HepG2 (cell line): ENCODE data around the gene CPSF4. TPM values are rescaled to one million over a fixed set of nuclear protein-coding genes. Genes with fewer than 3 reads are reported as not detected.

ENCODE experiments used
- AGO1 ChIP-seq: fragments of 200-400 bp; formaldehyde crosslinking; IDR thresholded peaks from 2 replicates; pipeline ENCODE4 v1.6.1; 2017; ENCODE audit warnings: mild to moderate bottlenecking, low read depth, low read length, moderate library complexity; ENCODE audit not compliant: poor library complexity, severe bottlenecking
- GLI4 ChIP-seq: sonication (generic); formaldehyde crosslinking; IDR thresholded peaks from 2 replicates; pipeline ENCODE4 v1.5.1; 2020; ENCODE audit warnings: missing genetic modification reagents, mild to moderate bottlenecking, moderate library complexity, borderline replicate concordance
- HNRNPH1 ChIP-seq: fragments of 200-400 bp; formaldehyde crosslinking; optimal IDR thresholded peaks from 2 replicates; pipeline ENCODE3; 2017; ENCODE audit warnings: mild to moderate bottlenecking, low read depth, low read length
- ISL2 ChIP-seq: sonication (generic); formaldehyde crosslinking; IDR thresholded peaks from 2 replicates; pipeline ENCODE4 v1.5.0; 2020; ENCODE audit warnings: missing genetic modification reagents
- JARID2 ChIP-seq: sonication (generic); formaldehyde crosslinking; IDR thresholded peaks from 2 replicates; pipeline ENCODE4 v1.8.1; 2023; ENCODE audit warnings: missing genetic modification reagents, inconsistent platforms; ENCODE audit not compliant: insufficient replicate concordance
- JDP2 ChIP-seq: sonication (generic); formaldehyde crosslinking; IDR thresholded peaks from 2 replicates; pipeline ENCODE4 v1.8.1; 2022; ENCODE audit warnings: missing genetic modification reagents, borderline replicate concordance
- KDM1A ChIP-seq: IDR thresholded peaks from 2 replicates; pipeline ENCODE4 v1.6.1; 2016; ENCODE audit warnings: missing compliant biosample characterization
- NFKB2 ChIP-seq: sonication (generic); formaldehyde crosslinking; IDR thresholded peaks from 2 replicates; pipeline ENCODE4 v1.4.0; 2020; ENCODE audit warnings: missing genetic modification reagents, borderline replicate concordance
- POLR2G ChIP-seq: fragments of 200-400 bp; formaldehyde crosslinking; IDR thresholded peaks from 2 replicates; pipeline ENCODE4 v1.6.1; 2018; ENCODE audit warnings: mild to moderate bottlenecking, low read depth, low read length, moderate library complexity
- RBFOX2 ChIP-seq: fragments of 200-400 bp; formaldehyde crosslinking; IDR thresholded peaks from 2 replicates; pipeline ENCODE4 v1.6.1; 2017; ENCODE audit warnings: low read depth, mild to moderate bottlenecking, low read length
- RFX3 ChIP-seq: IDR thresholded peaks from 2 replicates; pipeline ENCODE4 v1.6.1; 2016; ENCODE audit warnings: missing biosample characterization, missing genetic modification reagents
- TRIM24 ChIP-seq: sonication (generic); formaldehyde crosslinking; IDR thresholded peaks from 2 replicates; pipeline ENCODE4 v1.8.0; 2022; ENCODE audit warnings: mild to moderate bottlenecking, missing genetic modification reagents
- ZNF232 ChIP-seq: sonication (generic); formaldehyde crosslinking; IDR thresholded peaks from 2 replicates; pipeline ENCODE4 v1.4.0; 2020; ENCODE audit warnings: missing genetic modification reagents, borderline replicate concordance
- ZNF253 ChIP-seq: sonication (generic); formaldehyde crosslinking; IDR thresholded peaks from 2 replicates; pipeline ENCODE4 v1.8.0; 2022; ENCODE audit warnings: mild to moderate bottlenecking, missing genetic modification reagents, borderline replicate concordance
- ZNF629 ChIP-seq: sonication (generic); formaldehyde crosslinking; conservative IDR thresholded peaks from 2 replicates; pipeline ENCODE4 v1.5.0; 2020; ENCODE audit warnings: missing genetic modification reagents
- ZNF670 ChIP-seq: sonication (generic); formaldehyde crosslinking; IDR thresholded peaks from 2 replicates; pipeline ENCODE4 v1.8.0; 2022; ENCODE audit warnings: mild to moderate bottlenecking, missing genetic modification reagents, borderline replicate concordance
- ZNF674 ChIP-seq: sonication (generic); formaldehyde crosslinking; IDR thresholded peaks from 2 replicates; pipeline ENCODE4 v1.5.0; 2020; ENCODE audit warnings: low read depth, mild to moderate bottlenecking, missing genetic modification reagents
- ZNF747 ChIP-seq: sonication (generic); formaldehyde crosslinking; IDR thresholded peaks from 2 replicates; pipeline ENCODE4 v1.8.1; 2023; ENCODE audit warnings: missing genetic modification reagents, mild to moderate bottlenecking, borderline replicate concordance
- polyA plus RNA-seq, 8 experiments: library from polyadenylated mRNA; depleted of rRNA in 3 of 8; stranded (reverse) in 7 of 8; unstranded in 1 of 8; fragments of >200 nt; fragmentation: Illumina TruSeq in 4 of 8; extraction: Trizol in 4 of 8; gene quantifications; 2 replicates each; pipeline versions ENCODE4 v1.2.1 to v1.2.3, GENCODE V29; 2011 to 2016; ENCODE audit warnings: low read depth in 4 of 8, missing spikeins in 1 of 8, mixed read lengths in 1 of 8; ENCODE audit not compliant: insufficient read depth in 1 of 8
- total RNA-seq, 5 experiments: library from RNA; depleted of rRNA; stranded (reverse); fragments of >200 nt; fragmentation: Illumina TruSeq; extraction: Trizol; gene quantifications; 2 replicates each; pipeline ENCODE4 v1.2.3, GENCODE V29; 2016; ENCODE audit warnings: low read depth in 1 of 5
- TF ChIP-seq, protein P1 (sequence below): sonication (generic); formaldehyde crosslinking; IDR thresholded peaks from 2 replicates; pipeline ENCODE4 v1.5.0; 2020; ENCODE audit warnings: mild to moderate bottlenecking, missing genetic modification reagents, moderate library complexity
- TF ChIP-seq, protein P2 (sequence below): sonication (generic); formaldehyde crosslinking; IDR thresholded peaks from 2 replicates; pipeline ENCODE4 v1.8.0; 2022; ENCODE audit warnings: missing genetic modification reagents, mild to moderate bottlenecking, inconsistent platforms, borderline replicate concordance
- TF ChIP-seq, protein P3 (sequence below): sonication (generic); formaldehyde crosslinking; IDR thresholded peaks from 2 replicates; pipeline ENCODE4 v1.5.1; 2020; ENCODE audit warnings: mild to moderate bottlenecking, moderate library complexity, missing genetic modification reagents
- TF ChIP-seq, protein P4 (sequence below): sonication (generic); formaldehyde crosslinking; IDR thresholded peaks from 2 replicates; pipeline ENCODE4 v1.4.0; 2020; ENCODE audit warnings: missing genetic modification reagents

The CPSF4 gene
- total and polyA plus RNA-seq, 2 of the 13 experiments (the other 11 are each of a cell fraction or from before 2014, with no cell fraction given), result 34.1 to 49.6 TPM

DNA sequence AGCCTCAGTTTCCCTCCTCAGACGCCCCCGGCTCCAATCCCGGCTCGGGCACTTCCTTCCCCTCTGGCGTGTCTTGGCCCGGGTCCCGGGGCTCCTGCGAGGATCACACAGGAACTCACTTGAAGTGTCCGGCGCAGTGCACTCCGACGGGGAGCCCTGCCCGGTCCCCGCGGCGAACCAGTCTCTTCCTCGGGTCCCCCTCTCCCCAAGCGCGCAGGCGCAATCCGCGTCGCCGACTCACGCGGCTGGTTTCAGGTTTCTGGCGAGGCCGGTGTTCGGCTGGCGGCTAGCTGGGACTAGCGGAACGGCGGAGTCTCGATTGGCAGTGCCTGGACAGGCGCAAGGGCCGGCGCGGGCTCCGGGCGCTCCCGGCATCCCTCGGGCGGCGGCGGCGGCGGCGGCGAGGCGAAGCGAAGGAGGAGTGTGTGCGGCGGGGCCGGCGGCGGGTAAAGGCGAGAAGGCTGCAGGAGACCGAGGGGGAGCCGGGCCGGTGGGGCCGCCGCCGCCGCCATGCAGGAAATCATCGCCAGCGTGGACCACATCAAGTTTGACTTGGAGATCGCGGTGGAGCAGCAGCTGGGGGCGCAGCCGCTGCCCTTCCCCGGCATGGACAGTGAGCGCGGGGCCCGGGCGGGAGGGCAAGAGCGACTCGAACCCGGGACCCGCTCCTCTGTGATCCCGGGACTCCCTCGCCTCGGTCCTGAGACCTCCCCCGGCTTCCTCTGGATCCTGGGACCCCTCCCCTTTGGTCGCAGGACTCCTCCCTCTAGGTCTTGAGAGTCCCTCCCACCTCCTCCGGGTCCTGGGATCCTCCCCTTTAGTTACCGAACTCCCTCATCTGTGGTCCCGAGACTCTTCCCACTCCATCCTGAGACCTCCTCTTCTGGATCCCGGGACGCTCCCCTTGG, at the start of gene CPSF4, which contains the start of gene PTCD1 (continued):
- TF ChIP-seq NFKB2 (CRISPR knock-in tag) (peak; percentile 73; the same call in 1 of the 2 replicates), GLI4 (CRISPR knock-in tag) (0 out of 2 replicates have a peak, but pooled peaks have one; percentile 31), ZNF629 (no peak), RFX3 (CRISPR knock-in tag) (no peak), POLR2G (peak; percentile 89), ZNF232 (CRISPR knock-in tag) (no peak), KDM1A (CRISPR knock-in tag) (no peak), AGO1 (peak; percentile 83), ISL2 (CRISPR knock-in tag) (no peak), JARID2 (no peak), RBFOX2 (peak; percentile 91), ZNF670 (CRISPR knock-in tag) (no peak; the same call in 1 of the 2 replicates), JDP2 (CRISPR knock-in tag) (no peak), ZNF674 (CRISPR knock-in tag) (0 out of 2 replicates have a peak, but pooled peaks have one; percentile 62), HNRNPH1 (no peak), TRIM24 (CRISPR knock-in tag) (no peak), ZNF747 (CRISPR knock-in tag) (peak; percentile 85; the same call in 1 of the 2 replicates), ZNF253 (CRISPR knock-in tag) (no peak)
- TF ChIP-seq, protein P1, sequence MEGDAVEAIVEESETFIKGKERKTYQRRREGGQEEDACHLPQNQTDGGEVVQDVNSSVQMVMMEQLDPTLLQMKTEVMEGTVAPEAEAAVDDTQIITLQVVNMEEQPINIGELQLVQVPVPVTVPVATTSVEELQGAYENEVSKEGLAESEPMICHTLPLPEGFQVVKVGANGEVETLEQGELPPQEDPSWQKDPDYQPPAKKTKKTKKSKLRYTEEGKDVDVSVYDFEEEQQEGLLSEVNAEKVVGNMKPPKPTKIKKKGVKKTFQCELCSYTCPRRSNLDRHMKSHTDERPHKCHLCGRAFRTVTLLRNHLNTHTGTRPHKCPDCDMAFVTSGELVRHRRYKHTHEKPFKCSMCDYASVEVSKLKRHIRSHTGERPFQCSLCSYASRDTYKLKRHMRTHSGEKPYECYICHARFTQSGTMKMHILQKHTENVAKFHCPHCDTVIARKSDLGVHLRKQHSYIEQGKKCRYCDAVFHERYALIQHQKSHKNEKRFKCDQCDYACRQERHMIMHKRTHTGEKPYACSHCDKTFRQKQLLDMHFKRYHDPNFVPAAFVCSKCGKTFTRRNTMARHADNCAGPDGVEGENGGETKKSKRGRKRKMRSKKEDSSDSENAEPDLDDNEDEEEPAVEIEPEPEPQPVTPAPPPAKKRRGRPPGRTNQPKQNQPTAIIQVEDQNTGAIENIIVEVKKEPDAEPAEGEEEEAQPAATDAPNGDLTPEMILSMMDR (CRISPR knock-in tag), result no peak; the same call in 1 of the 2 replicates
- TF ChIP-seq, protein P2, sequence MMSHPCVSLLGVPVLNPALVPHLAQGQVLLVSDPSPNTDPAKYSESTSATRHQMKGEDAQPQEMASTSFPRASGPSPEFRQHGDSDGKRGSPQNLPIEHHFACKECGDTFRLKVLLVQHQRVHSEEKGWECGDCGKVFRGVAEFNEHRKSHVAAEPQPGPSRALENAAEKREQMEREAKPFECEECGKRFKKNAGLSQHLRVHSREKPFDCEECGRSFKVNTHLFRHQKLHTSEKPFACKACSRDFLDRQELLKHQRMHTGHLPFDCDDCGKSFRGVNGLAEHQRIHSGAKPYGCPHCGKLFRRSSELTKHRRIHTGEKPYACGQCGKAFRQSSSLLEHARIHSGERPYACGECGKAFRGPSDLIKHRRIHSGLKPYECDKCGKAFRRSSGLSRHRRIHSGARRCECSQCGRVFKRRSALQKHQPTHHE, result no peak
- TF ChIP-seq, protein P3, sequence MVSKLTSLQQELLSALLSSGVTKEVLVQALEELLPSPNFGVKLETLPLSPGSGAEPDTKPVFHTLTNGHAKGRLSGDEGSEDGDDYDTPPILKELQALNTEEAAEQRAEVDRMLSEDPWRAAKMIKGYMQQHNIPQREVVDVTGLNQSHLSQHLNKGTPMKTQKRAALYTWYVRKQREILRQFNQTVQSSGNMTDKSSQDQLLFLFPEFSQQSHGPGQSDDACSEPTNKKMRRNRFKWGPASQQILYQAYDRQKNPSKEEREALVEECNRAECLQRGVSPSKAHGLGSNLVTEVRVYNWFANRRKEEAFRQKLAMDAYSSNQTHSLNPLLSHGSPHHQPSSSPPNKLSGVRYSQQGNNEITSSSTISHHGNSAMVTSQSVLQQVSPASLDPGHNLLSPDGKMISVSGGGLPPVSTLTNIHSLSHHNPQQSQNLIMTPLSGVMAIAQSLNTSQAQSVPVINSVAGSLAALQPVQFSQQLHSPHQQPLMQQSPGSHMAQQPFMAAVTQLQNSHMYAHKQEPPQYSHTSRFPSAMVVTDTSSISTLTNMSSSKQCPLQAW, result peak; percentile 75
- TF ChIP-seq, protein P4, sequence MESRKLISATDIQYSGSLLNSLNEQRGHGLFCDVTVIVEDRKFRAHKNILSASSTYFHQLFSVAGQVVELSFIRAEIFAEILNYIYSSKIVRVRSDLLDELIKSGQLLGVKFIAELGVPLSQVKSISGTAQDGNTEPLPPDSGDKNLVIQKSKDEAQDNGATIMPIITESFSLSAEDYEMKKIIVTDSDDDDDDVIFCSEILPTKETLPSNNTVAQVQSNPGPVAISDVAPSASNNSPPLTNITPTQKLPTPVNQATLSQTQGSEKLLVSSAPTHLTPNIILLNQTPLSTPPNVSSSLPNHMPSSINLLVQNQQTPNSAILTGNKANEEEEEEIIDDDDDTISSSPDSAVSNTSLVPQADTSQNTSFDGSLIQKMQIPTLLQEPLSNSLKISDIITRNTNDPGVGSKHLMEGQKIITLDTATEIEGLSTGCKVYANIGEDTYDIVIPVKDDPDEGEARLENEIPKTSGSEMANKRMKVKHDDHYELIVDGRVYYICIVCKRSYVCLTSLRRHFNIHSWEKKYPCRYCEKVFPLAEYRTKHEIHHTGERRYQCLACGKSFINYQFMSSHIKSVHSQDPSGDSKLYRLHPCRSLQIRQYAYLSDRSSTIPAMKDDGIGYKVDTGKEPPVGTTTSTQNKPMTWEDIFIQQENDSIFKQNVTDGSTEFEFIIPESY (CRISPR knock-in tag), result no peak
